NCI-H748 (cell line): ENCODE data around the gene WRAP73.

Experiments used
- DNase-seq: peaks from one replicate; lab custom pipeline; 2025; ENCODE audit not compliant: unreplicated experiment; lab: John Stamatoyannopoulos, UW

Gene WRAP73

GRCh38 chr1:3681898-3682806, 32.2 kb upstream of the WRAP73 start:
- DNase-seq = no peak

GRCh38 chr1:3681231-3681897, 31.5 kb upstream of the WRAP73 start:
- no peak for DNase-seq

DNA sequence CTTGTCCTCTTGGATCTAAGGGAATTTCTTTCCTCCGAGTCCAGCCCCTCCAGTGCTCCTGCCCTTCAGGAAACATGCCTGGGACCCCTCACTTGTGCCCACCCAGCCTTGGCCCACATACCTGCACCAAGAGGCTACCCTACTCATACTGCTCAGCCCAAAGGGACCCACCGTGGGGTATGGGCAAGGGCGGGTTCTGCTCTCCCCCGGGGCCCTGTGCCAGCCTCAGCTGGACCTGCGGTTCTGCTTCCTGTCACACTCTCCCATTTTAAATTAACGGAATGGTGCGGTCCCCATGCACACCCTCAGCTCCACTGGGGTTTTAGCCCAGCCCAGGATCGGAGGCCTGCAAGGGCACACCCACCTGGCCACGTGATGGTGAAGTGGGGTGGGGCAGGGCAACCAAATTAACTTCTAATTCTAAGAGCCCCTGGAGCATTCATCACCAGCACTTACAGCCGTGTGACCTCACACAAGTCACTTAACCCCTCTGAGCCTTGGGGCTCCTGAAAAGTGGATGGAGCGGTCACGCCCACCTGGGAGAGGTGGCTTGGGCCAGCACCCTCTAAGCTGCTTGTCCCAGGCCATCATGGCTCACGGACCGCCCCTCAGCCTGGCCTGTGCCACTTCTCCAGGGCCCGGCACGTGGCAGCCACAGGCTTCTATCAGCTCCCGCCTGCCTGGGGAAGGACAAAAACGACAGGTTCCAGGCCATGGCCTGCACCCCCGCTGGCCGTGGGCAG, 30.8 kb upstream of the WRAP73 start:
- peak; percentile 24 for DNase-seq

- no peak for DNase-seq
These were observed 30.0 kb upstream of the WRAP73 start for GRCh38 chr1:3679799-3680453.

DNA sequence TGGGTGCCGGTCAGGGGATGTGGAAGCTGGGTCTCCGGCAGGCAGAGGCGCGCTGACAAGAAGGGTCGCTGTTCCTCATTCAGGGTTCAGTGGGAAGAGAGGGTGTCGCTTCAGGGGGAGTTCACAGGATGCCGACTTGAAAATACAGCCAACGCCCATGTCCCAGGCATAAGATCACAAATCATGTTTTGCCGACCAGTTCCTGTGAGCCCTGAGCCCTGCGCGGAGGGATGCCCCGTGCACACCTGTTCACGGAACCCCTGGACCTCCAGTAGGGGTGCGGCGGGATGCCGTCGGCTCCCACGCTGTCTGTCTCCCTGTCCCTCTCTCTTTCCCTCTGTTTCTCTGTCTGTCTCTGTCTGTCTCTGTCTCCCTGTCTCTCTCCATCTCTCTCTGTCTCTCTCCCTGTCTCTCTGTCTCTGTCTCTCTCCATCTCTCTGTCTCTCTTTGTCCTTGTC, 29.2 kb upstream of the WRAP73 start:
- DNase-seq = no peak

- no peak for DNase-seq
These were observed 28.6 kb upstream of the WRAP73 start for GRCh38 chr1:3678361-3679097.

DNA sequence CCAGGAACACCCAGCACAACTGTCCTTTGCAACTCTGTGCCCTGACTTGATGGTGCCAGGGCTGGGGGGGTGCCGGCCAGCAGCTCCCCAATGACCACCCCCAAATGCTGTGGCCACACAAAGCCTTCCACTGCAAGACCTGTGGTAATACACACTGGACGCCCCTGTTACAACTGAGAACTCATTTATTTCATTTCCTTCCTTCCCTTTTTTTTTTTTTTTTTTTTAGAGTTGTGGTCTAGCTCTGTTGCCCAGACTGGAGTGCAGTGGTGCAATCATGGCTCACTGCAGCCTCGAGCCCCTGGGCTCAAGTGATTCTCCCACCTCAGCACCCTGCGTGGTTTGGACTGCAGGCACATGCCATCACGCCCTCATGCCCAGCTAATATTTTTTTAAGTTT, 27.6 kb upstream of the WRAP73 start:
- no peak for DNase-seq

DNA sequence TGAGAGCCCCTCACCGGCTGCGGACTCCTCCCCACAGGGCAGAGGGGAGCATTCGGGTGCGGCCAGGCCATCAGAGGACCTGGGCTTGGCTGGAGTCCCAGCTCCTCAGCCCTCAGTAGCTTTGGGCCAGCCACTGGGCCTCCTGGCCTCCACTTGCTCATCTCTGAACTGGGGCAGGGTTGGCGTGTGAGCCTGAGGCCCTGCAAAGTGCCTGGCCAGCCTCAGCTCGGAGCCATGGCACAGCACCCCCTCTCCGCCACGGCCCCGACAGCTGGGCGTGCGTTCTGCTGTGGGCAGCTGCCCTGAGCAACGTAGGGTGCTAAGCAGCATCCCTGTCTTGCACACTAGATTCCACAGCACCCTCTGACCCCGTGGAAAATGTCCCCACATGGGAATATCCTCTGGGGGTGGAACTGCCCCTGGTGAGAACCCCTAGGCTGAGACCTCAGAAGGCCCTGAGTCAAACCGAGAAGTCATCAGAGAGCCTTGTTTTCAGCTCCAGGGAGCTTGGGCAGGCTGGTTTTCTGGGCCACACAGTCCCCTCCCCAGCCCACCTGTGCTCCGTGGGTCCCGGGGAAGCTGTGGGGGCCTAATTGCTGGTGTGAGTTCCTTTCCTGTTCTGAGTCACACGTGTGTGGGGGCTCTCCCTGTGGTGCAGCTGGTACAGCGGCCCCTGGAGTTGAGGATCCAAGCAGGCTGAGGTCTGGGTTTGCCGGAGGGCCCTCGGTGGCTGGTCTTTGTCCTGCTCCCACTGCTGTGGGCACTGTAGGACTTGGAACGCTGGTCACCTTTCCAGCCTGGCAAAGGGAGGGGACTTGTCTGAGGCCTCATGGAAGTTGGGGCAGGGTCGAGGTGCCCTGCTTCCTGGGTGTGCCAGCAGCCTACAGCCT, 26.9 kb upstream of the WRAP73 start:
- no peak for DNase-seq

DNA sequence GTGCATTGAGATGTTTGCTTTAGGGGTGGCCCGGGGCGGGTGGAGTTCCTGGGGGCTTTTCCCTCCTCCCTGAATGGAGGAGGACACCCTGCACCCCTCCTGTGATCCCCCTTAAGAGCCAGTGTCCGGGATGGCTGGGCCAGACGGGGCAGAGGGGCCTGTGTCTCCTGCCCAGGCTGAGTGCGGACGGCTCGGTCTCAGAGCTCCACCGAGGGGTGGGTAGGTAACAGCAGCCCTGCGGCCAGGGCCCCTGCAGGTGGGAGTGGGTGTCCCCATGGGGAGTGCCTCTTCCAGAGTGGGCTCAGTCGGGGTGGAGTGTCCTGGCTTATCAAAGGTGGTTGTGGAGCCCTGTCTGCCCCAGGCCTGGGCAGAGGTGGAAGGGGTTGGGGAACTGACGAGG, 25.5 kb upstream of the WRAP73 start:
- no peak for DNase-seq

DNA sequence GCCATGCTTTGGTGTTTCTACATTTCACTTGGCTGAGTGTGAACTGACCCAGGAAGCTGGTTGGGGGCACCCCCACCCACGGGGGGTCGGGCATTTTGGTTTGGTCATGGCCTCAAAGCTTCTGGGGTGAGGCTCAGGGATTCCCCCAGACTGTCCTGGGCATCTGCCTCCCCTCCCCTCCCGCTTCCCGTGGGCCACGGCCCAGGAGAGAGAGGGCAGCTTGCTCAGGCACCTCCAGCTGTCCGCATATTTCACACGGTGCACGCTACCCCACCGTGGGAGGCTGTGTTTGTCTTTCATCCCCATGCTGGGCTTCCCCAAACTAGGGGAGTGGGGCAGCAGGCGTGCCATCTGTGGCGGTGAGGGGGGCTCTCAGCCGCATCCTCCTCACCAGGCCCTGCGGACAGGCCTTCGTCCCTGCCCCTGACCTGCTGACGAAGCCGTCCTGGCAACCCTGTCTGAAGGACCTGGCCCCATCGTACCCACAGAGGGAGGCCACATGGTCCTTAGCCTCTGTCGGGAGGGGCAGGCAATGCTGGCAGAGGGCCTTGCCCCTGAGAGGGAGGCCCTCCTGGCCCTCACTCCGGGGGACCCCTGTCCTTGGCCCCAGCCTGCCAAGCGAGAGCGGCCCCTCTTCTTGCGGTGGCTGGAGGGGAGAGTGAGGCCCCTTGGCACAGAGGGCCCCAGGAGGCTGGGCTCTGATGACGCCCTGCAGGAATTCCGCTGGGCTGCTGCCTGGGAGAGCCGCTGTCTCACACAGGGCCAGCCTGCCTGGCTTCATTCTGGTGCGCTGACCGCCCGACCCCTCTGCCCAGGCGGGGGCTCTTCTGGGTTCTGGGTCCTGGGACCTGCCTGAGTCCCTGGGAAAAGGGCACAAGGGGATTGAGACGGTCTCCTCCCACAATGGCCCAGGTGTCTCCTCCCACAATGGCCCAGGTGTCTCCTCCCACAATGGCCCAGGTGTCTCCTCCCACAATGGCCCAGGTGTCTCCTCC, 24.5 kb upstream of the WRAP73 start:
- peak; percentile 20 for DNase-seq

GRCh38 chr1:3673381-3674099, 23.6 kb upstream of the WRAP73 start:
- DNase-seq = no peak

- no peak for DNase-seq
These were observed 23.1 kb upstream of the WRAP73 start for GRCh38 chr1:3672971-3673361.

GRCh38 chr1:3672231-3672970, 22.5 kb upstream of the WRAP73 start:
- no peak for DNase-seq

GRCh38 chr1:3671371-3672180, 21.7 kb upstream of the WRAP73 start:
- DNase-seq = no peak

GRCh38 chr1:3670823-3671265, 20.9 kb upstream of the WRAP73 start:
- DNase-seq = no peak

DNA sequence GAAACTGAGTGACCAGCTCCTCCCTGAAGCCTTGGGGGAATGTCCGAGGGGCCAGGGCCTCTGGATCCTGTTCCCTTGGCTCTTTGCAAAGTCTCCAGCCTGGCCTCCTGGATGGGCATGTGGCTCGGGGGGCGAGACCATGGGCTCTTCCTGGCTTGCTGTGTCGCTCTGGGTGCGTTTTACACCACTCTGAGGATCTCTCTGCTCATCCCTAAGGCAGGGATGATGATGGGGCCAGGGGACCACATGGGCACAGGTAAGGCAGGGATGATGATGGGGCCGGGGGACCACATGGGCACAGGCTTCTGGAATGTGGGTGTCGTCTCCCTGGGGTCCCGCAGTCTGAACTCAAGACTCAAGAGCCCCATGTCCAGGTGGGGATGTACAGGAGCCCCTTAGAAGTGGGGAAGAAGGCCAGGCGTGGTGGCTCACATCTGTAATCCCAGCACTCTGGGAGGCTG, 20.1 kb upstream of the WRAP73 start:
- DNase-seq = no peak
